ENCODE results near the gene DPH3.

DPH3 gene

DNA sequence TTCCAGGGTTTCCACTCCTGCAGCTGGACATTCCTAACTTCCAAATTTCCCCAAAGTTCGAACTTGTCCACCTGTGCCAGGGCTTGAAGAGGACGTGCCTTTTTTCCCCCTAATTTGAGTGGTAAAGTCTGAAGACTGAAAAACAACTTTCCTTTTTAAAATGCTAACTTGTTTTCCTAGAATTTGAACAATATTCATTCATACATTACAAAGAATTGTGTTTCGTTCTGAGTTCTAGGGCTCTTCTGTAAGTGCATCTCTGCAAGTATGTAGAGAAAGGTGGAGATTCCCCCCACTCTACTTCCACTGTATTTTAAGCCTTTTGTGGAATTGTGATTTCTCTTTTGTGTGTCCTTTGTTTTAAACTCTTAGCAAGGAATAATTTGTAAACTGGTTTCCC lies 9.4 kb downstream of the DPH3 start:
- DNase-seq (ENCODE audit: low read depth in 2 of 2) = no peak

DNA sequence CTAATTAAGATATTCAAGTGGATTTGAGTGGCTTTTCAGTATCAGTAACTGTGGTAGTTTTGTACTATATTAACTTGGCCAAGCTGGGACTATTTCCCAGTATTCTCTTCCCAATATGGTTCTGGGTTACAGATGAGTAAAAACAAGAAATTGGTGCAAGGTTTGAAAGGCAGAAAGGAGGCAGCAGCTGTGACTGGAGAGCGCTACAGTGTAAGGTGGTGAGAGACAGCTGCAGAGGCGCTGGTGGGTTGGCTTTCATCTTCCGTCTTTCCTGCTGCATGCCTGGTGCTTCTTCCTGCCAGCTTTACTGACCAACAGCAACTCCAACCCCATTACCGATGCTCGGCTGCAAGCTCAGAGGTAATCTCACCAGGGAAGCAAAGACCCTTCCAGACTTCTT lies 9.8 kb downstream of the DPH3 start:
- DNase-seq (ENCODE audit: low read depth in 2 of 2) = no peak

DNA sequence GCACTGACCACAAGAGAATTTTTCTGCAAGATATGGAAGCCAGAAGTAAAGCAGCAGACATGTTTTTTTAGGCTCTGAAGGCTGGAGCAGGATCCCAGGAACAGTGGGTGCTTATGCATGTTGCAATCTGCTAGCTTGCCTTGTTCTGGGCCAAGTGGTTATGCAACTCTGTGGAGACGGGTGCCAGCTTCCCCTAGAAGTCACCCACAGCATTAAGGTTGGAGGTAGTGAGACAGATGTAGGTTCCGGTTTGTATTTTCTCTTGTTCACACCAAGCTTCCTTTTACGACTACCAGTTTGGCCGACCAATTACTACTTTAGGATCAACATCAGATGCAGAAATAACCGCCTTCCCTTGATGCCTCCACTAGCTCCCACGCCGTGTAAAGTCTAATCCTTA lies 11.1 kb downstream of the DPH3 start:
- no peak for DNase-seq (ENCODE audit: low read depth in 2 of 2)

DNA sequence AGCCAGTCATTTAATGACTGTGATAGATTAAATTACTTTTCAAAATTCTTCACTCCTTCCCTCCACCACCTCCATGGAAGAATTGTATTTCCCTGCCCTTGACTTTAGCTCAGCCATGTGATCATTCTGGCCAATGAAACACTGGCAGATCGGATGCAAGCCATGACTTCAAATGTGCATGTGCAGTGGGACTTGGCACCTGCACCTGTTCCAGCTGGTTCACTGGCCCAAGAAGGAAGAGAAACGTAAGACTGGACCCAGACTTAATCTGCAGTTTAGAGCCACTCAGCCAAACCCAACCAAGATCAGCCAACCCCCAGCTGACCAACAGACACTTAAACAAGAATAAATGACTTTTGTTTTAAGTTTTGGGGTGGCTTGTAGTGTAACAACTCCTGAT lies 11.8 kb downstream of the DPH3 start:
- DNase-seq (ENCODE audit: low read depth in 2 of 2) = no peak

DNA sequence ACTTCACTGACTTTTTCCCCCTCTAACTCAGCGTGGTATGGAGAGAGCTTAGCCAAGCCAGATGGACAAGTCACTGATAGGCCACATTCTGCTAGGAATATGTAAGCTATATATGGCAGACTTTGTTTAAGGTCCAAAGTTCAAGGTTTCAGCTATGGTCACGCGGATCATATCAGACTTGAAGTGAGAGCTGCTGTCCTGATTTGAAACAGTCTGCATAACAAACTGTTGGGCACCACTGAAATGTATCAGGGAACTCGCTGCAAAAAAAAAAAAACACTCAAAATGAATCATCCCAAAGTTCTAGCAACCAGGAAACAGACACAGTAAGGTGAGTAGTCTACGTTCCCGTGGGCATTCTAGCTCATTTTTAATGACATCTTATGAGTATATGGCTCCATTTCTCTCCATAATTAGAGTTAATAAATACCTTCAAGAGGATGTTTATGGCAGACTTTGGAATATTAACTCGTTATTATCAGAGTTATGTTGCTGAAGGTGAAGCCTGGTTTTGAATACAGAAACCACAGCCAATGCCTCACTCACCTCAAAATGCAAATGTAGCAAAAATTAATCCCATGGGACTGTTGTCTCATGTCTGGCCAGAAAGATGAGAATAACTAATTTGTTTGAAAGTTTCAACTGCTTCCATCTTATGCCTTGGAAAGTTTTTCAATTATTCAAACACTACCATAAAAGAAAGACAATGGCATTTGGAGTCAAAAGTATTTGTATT lies 12.3 kb downstream of the DPH3 start:
- no peak for DNase-seq (ENCODE audit: low read depth in 2 of 2)

DNA sequence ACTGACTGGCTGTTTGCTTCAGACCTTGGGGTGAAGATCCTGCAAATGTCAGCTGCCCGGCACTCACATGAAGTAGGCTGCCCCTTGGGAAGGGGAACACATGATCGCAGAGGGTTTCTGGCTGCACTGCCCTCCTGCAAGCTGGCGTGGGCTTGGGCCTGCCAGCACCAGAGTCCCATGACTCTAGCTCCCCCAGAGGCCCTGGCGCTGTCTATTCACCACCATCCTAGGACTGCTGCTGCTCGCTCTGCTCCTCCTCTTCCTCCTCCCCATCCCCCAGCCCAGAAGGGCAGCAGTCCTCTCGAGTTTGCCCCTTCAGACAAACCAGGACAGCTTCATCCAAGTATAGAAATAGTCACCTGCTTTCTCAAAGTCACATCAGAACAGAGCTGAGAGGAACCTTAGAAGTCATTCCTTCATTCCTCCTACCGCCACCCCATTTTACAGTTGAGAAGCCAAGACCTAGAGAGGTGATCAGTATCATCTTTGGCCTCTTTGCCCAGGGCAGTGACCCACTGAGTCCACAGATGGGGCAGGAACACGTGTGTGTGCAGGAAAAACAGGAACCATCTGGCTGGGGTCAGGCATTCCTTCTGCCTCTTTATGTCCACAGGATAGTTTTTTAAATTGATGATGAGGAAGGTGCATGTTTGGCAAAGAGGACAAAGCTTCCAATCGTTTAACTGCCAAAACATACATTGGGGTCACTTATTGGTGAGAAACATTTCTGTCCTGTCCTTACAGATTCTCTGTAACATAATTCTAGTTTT lies 13.2 kb downstream of the DPH3 start:
- no peak for DNase-seq (ENCODE audit: low read depth in 2 of 2)

DNA sequence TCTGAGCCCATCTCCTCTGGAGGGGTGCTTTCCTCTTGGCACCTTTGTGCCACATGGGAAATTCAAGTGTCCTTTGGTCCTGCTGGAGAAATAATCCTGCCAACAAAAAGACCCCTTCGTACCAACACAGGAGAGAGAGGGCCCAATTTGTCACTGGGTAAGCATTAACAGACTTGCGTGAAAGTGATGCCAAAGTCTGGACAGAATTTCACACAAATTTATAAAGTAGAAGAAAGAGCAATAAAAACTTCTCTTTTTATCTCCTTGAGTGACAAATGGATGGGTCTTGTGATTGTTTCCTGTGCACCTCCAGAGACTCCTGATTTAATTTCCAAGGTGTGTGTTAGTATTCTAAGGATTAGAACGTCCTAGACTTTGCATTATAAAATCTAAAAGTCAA lies 14.9 kb downstream of the DPH3 start:
- no peak for DNase-seq (ENCODE audit: low read depth in 2 of 2)

DNA sequence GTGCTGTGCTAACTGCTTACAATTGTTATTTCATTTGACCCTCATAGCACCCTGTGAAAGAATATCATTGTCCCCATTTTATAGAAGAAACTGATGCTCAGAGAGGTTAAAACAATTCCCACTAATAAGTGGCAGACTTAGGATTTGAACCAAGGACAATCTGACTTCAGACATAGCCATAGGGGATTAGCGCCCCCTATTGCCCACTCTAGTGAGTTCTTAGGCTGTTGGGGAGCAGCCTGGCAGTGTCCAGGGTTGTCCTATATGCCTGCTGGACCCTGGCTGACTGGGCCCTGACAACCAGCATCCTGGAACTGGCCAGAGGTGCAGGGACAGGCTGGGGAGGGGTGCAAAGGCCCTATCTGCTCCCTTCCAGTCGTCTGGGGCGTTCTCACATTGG lies 15.4 kb downstream of the DPH3 start:
- no peak for DNase-seq (ENCODE audit: low read depth in 2 of 2)

DNA sequence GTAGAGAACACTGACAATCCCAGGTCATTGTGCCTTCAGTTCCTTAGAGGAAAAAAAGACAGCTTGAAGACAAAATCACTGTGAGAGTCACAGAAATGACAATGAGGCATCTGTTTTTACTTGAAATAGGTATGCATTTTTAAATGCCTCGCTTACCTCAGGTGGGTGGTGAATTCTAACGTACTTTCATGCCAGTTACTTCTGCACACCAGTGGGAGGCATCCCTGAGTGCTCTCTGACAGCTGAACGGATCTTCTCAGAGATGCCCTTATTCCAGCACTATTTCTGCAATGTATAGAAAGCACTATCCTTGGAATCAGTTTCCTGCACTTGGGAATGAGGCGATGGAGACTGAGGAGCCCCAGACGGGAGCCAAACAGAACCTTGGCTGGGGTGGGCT lies 16.2 kb downstream of the DPH3 start:
- DNase-seq (ENCODE audit: low read depth in 2 of 2) = no peak

DNA sequence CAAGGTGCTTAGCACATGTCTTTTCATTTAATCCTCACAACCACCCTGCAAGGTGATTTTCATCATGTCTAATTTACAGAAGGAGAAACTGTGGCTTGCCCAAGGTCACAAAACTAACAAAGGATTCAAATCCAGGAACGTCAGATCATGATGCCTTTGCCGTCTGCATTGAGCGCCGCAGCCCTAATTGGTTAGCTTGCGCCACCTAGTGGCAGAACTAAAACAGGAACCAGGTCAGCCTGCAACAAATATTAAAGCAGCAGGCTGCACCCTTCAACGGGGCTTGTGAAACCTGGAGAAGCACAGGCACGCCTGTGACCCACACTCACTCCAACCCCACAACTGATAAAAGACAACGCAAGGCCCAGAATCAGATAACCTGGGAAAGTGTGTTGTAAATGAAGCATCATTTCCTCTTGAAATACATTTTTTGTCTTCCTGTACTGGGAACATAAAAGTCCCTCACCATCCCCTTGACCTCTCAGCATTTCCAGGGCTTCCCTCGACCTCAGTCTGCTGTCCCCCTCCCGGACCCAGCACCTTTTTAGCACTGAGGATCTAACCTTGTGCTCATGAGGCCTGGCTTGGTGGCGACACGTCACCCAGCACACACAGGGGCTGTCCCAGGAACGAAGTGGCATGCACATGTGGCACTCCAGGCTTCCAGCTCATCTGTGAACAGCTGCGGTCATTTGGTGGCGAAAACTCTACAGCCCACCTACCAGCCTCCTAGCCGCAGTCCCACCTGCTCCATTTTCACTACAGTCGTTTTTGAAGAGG lies 17.3 kb downstream of the DPH3 start:
- DNase-seq (ENCODE audit: low read depth in 2 of 2) = peak; percentile 64 to 68

DNA sequence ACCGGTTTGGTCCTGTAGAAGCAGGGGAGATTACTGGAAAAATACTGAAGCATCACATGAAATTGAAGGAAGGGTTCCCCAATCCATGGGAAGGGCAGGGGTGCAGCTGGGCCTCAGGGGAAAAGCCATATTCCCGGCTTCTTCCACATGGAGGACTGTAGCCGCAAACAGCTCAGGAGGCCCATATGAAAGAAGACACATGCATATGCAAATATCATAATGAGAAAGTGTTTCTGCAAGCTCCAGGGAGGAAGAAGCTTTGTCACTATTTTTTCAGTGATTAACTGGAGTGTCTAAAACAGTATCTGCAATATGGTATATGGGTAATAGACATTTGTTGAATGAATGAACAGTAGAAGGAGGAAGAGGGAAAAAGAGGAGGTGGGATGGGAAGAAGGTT lies 19.1 kb downstream of the DPH3 start:
- no peak for DNase-seq (ENCODE audit: low read depth in 2 of 2)

DNA sequence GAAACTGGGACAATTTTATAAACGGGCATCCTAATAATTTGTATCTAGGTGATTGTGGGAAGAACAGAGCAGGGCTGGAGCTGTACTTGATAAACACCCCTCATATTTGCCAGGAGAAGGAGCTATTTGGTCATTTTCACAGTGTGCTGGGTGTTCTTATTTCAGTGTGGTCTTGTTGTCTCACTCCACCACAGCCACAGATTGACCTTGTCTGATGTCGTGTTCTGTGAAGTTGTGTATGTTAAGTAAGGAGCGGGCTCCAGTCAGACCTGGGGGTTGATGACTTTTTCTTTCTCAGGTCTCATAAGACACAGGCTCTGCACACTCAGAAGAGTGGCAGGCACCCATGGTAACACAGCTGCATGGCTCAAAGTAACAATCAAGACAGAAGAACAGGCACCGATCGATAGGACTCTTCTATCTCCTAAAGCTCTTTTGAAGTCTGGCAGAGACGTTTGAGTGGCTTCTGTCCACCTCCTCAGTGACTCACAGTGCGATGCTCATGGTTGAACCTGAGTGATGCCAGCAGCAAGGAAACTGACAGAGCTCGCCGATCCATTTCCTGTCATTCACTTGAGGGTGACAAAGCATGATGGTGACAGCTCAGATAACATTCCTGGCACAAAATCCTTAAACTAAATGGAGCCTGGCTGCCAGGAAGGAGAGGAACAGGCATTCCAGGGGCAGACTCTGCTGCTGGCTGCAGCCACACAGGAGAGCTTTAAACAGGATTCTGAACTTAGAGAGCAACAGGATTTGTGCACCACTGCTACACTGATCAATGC lies 20.8 kb downstream of the DPH3 start:
- DNase-seq (ENCODE audit: low read depth in 2 of 2) = no peak

DNA sequence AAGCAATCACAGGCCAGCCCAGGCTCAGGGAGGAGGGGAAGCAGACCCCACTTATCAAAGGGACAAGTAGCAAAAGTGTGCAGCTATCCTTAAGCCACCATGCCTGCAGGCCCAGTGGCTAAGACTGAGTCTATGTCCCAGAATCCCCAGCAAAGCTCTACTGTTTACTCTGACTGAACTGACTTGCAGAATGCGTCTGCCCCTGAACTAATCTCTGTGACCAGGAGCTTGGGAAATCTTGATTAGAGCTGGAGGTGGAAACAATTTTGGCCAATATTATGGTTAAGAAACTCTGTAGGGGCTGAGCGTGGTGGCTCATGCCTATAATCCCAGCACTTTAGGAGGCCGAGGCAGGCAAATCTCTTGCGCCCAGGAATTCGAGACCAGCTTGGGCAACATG lies 22.6 kb downstream of the DPH3 start:
- no peak for DNase-seq (ENCODE audit: low read depth in 2 of 2)

DNA sequence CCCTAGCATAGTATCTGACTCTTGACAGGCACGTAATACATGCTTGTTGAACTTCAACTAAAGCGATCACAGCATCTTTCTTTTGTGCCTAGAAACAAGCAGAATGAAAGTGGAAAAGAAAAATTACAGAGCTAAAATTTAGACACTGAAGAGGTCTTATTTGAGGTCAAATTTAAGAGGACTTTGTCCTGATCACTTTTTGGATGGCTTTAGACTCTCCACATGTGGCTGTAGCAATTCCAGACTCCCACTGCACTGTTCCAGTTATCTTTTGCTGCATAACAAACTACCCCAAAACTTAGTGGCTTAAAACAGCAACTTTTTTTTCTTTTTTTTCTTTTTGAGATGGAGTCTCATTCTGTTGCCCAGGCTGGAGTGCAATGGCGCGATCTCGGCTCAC lies 23.5 kb downstream of the DPH3 start:
- no peak for DNase-seq (ENCODE audit: low read depth in 2 of 2)

DNA sequence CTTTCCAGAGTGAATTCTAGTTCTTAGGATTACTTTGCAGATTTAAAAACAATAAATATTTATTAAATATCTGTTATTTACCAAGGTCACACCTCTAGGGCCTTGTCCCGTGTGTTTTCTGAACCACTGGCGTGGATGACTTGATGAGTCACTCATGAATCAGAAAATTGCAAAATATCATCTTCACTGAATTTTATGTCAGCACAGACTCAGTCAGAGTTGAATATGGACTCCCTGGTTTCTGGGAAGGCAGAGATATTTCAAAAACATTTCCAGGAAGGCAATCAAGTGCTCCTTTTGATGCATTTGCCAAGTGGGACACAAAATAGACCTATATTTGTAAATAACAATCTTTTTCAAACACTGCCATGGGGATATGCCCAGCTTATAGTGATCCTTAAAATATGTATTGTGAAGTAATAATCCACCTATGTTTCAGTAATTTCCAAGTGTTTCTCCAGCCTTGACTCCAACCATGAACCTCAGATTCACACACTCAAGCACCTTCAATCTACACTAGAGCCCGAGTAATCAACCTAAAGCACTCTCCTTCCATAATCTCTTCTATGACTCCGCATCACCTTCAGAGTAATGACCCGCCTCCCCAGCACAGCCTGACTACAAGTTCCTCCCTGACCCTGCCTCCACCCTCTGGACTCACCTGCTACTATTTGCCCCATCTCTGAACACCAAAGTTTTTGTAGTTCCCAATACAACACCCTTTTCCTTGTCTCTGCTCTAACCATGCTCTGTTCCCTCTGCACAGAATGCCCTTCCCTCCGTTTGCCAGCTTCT lies 24.3 kb downstream of the DPH3 start:
- no peak for DNase-seq (ENCODE audit: low read depth in 2 of 2)

DNA sequence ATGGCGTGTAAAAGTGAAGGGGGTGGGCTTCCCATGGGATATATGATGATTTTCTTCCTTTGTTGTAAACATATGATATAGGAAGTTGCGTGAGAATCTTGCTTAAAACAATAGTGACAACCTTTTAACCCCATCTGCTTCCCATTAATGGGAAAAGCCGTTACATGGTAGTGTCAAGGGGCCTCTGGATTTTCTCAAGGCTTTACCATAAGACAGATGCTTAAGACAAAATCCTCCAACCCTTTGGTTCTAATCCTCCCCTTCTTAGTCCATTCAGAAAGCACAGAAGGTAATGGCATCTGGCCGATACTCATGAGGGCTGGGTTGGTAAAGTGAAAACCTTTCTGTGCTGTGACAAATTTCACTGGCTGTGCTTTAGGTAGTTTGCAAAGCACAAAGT lies 25.0 kb downstream of the DPH3 start:
- DNase-seq (ENCODE audit: low read depth in 2 of 2) = no peak

DNA sequence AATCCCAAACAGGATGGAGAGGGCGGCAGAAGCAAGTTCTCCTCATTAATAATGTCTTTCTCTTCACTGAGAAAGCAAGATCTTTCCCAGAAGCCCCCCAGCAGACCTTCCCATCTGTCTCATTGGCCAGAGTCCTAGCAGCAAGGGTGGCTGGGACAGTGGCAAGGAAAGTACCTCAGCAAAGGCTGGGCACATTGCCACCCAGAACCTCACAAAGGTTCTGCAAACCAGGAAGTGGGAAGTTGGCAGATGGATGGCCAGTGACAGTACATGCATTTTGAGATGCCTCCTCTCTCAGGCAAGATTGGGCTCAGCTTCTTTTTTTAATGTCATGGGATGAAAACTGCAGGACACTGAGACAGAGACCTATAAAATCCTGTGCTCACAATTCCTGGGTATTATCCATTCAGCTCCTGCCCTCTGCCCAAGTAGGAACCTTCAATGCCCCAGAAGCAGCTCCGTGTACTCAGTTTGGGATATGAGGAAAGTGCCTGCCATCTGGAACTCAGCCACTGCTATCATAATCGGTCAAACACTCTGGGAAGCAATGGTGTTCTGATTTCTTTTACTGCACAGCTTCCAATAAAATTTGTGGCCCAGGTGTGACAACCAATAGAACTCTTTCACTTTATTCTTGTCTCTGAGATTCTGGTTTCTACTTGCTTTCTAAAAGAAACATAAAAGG lies 25.5 kb downstream of the DPH3 start:
- no peak for DNase-seq (ENCODE audit: low read depth in 2 of 2)

DNA sequence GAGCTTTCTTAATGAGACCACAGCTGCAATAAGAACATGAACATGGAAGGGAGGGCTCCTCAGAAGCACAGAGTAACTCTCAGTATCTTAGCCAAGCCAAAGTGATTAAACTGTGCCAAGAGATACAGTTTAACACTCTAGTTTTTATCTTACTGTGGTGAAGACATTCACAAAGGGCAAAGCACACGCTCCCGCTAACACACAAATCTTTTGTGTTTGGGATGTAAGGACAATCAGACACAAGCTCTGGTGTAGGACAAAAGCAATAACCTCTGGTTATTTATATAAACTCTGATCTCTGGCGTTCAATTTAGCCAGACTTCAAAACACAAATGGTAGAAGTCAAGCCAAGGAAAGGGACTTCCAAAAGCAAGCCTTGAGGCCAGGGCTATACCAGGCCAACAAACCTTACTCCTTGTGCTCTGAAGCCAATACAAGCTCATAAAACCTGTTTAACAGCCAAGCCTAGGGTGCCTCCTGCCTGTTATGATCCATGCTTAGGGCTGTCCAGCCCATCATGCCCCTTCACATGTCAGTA lies 27.8 kb downstream of the DPH3 start:
- no peak for DNase-seq (ENCODE audit: low read depth in 2 of 2)

DNA sequence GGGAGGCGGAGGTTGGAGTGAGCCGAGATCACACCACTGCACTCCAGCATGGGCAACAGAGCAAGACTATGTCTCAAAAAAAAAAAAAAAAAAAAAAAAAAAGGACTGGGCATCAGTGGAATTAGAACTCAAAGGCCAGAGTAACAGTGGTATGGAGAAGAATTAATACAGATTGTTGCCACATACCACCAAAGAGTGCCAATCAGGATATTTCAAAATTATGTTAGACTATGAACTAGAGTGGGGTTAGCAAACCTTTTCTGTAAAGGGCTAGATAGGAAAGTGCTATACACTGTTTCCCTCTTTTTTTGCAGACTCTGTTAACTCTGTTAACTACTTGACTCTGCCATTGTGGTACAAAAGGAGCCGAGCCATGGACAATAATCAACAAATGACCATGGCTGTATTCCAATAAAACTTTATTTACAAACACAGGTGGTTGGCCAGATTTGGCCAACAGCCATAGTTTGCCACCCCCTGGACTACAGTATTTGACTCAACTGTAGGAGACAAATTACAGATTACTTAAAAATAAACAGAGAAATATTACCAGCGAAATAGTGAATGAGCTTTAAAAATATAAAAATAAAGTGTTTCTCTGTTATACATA lies 28.6 kb downstream of the DPH3 start:
- no peak for DNase-seq (ENCODE audit: low read depth in 2 of 2)

DNA sequence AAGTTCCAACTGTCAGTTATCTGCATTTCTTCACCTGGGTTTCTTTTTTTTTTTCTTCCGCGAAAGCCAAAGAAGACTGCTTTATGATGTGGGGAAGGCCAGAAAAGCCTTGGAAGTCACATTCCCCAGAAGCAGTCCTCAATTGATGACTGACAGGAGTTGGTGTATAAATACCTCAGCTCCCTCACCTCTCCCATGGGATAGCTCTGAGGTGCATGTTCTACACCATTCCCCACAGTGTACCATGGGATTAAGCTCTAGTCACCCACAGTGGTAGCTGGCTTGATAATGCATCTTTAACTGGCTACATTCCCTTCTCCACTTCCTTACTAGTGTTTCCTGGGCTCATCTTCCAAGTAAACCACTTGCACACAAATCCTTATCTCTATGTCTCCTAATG lies 30.5 kb downstream of the DPH3 start:
- DNase-seq (ENCODE audit: low read depth in 2 of 2) = no peak
